IMR-90 (cell line): ENCODE measurements around the gene CALD1. TPM values are rescaled to one million over a fixed set of nuclear protein-coding genes. Genes with fewer than 3 reads are reported as not detected.

Experiments
- ATAC-seq: fragments of 200-7000 bp; cut with Tn5 transposase; 2 replicates; pipeline ENCODE4 v1.9.1; 2020; ENCODE audit warnings: low read depth, mild to moderate bottlenecking, moderate library complexity
- BruUV-seq: library from RNA; stranded (reverse); fragments of 400-500 nt; replicated peaks from 2 replicates; lab custom pipeline; 2021; lab: Mats Ljungman, UMichigan
- CTCF ChIA-PET: fragments of 300-600 bp; formaldehyde crosslinking; extraction: SDS; loops from one replicate; lab custom pipeline; 2021; ENCODE audit warnings: antibody characterized with exemption; lab: Yijun Ruan, JAX
- POLR2A ChIA-PET: fragments of 300-600 bp; sonication (Branson Sonifier 250); formaldehyde crosslinking; loops from one replicate; lab custom pipeline; 2022; ENCODE audit warnings: antibody characterized with exemption; ENCODE audit not compliant: unreplicated experiment; lab: Charles Lee
- DNase-seq: peaks from one replicate; pipeline ENCODE4 v3.0.0; 2013
- H2AFZ ChIP-seq: replicated peaks from 2 replicates; pipeline ENCODE3; 2013; ENCODE audit warnings: low read length, mild to moderate bottlenecking; ENCODE audit not compliant: poor library complexity
- H2AK5ac ChIP-seq: 2 replicates; pipeline ENCODE4 v1.6.1; 2013; ENCODE audit warnings: low read depth, low read length, inconsistent platforms
- H2AK9ac ChIP-seq: replicated peaks from 2 replicates; pipeline ENCODE3; 2013; ENCODE audit warnings: mild to moderate bottlenecking, low read depth, low read length, moderate library complexity; ENCODE audit not compliant: poor library complexity
- H2BK120ac ChIP-seq: 2 replicates; pipeline ENCODE4 v1.6.1; 2013; ENCODE audit warnings: low read depth, low read length, inconsistent platforms
- H2BK15ac ChIP-seq: 3 replicates; pipeline ENCODE4 v1.6.1; 2013; ENCODE audit warnings: low read depth, low read length, inconsistent platforms
- H2BK20ac ChIP-seq: 2 replicates; pipeline ENCODE4 v1.6.1; 2013; ENCODE audit warnings: low read depth, mild to moderate bottlenecking, inconsistent platforms, low read length, moderate library complexity
- H2BK5ac ChIP-seq: 2 replicates; pipeline ENCODE4 v1.6.1; 2013; ENCODE audit warnings: mild to moderate bottlenecking, low read depth, low read length, inconsistent platforms; ENCODE audit not compliant: poor library complexity, severe bottlenecking
- H3K14ac ChIP-seq: replicated peaks from 2 replicates; pipeline ENCODE4 v1.6.1; 2013; ENCODE audit warnings: low read depth, low read length, inconsistent platforms
- H3K18ac ChIP-seq: 2 replicates; pipeline ENCODE4 v1.6.1; 2013; ENCODE audit warnings: low read depth, low read length, control low read depth
- H3K23ac ChIP-seq: 2 replicates; pipeline ENCODE4 v1.6.1; 2013; ENCODE audit warnings: low read depth, low read length, inconsistent platforms
- H3K27ac ChIP-seq: 2 replicates; pipeline ENCODE4 v1.5.1; 2013; ENCODE audit warnings: mild to moderate bottlenecking, control low read depth, low read length; ENCODE audit not compliant: insufficient read depth
- H3K27me3 ChIP-seq: 2 replicates; pipeline ENCODE4 v1.6.1; 2013; ENCODE audit warnings: low read length; ENCODE audit not compliant: control insufficient read depth, insufficient read depth
- H3K36me3 ChIP-seq: 2 replicates; pipeline ENCODE4 v1.6.1; 2013; ENCODE audit warnings: low read length, mixed read lengths; ENCODE audit not compliant: control insufficient read depth, insufficient read depth
- H3K4ac ChIP-seq: 2 replicates; pipeline ENCODE4 v1.6.1; 2013; ENCODE audit warnings: low read depth, low read length, inconsistent platforms
- H3K4me1 ChIP-seq: 2 replicates; pipeline ENCODE4 v1.6.1; 2013; ENCODE audit warnings: low read length, mixed read lengths; ENCODE audit not compliant: control insufficient read depth, insufficient read depth
- H3K4me2 ChIP-seq: 2 replicates; pipeline ENCODE4 v1.6.1; 2013; ENCODE audit warnings: low read depth, mild to moderate bottlenecking, control low read depth, low read length, moderate library complexity
- H3K4me3 ChIP-seq: 2 replicates; pipeline ENCODE4 v1.5.1; 2013; ENCODE audit warnings: low read depth, mild to moderate bottlenecking, control low read depth, low read length, moderate library complexity; ENCODE audit not compliant: insufficient read depth
- H3K56ac ChIP-seq: 2 replicates; pipeline ENCODE4 v1.6.1; 2013; ENCODE audit warnings: low read length, inconsistent platforms; ENCODE audit not compliant: insufficient read depth; ENCODE audit errors: extremely low read depth
- H3K79me1 ChIP-seq, 2 experiments: 2 replicates each; pipeline ENCODE4 v1.6.1; 2013; ENCODE audit warnings: low read length in 2 of 2, inconsistent platforms in 1 of 2, low read depth in 1 of 2
- H3K9ac ChIP-seq: 2 replicates; pipeline ENCODE4 v1.6.1; 2013; ENCODE audit warnings: low read depth, low read length, control low read depth
- H3K9me1 ChIP-seq: 2 replicates; pipeline ENCODE4 v1.6.1; 2013; ENCODE audit warnings: low read length, inconsistent platforms; ENCODE audit not compliant: insufficient read depth
- H3K9me3 ChIP-seq: 2 replicates; pipeline ENCODE4 v1.6.1; 2013; ENCODE audit warnings: low read length; ENCODE audit not compliant: control insufficient read depth, insufficient read depth
- H4K20me1 ChIP-seq: 2 replicates; pipeline ENCODE4 v1.6.1; 2013; ENCODE audit warnings: low read length, inconsistent platforms; ENCODE audit not compliant: insufficient read depth
- H4K5ac ChIP-seq: 2 replicates; pipeline ENCODE4 v1.6.1; 2013; ENCODE audit warnings: mild to moderate bottlenecking, low read depth, low read length, control low read depth
- H4K8ac ChIP-seq, 2 experiments: 2 replicates each; pipeline ENCODE4 v1.6.1; 2013; ENCODE audit warnings: low read depth in 2 of 2, low read length in 2 of 2, control low read depth in 1 of 2, inconsistent platforms in 1 of 2
- H4K91ac ChIP-seq: 2 replicates; pipeline ENCODE4 v1.6.1; 2013; ENCODE audit warnings: low read depth, low read length, inconsistent platforms; ENCODE audit not compliant: insufficient read depth
- BHLHE40 ChIP-seq: fragments of 150-350 bp; IDR thresholded peaks from 2 replicates; pipeline ENCODE4 v1.6.1; 2016; ENCODE audit warnings: mild to moderate bottlenecking, low read depth, low read length
- CHD1 ChIP-seq: IDR thresholded peaks from 2 replicates; pipeline ENCODE4 v1.6.1; 2012; ENCODE audit warnings: low read depth, low read length, improper control_type of control experiment
- MAZ ChIP-seq: IDR thresholded peaks from 2 replicates; pipeline ENCODE4 v1.6.1; 2012; ENCODE audit warnings: low read depth, mild to moderate bottlenecking, low read length, improper control_type of control experiment, moderate library complexity, borderline replicate concordance
- MXI1 ChIP-seq: IDR thresholded peaks from 2 replicates; pipeline ENCODE4 v1.6.1; 2012; ENCODE audit warnings: low read depth, mild to moderate bottlenecking, low read length, moderate library complexity, borderline replicate concordance
- NFE2L2 ChIP-seq: fragments of 150-350 bp; IDR thresholded peaks from 2 replicates; pipeline ENCODE4 v1.6.1; 2016; ENCODE audit warnings: low read depth, mild to moderate bottlenecking, low read length
- SMC3 ChIP-seq: fragments of 150-350 bp; IDR thresholded peaks from 2 replicates; pipeline ENCODE4 v1.6.1; 2016; ENCODE audit warnings: low read depth, mild to moderate bottlenecking, antibody characterized with exemption, low read length, moderate library complexity
- WGBS, 2 experiments: methylation state at CpG; one replicate each; pipeline versions ENCODE4 v1.1.5 to v1.1.7; 2013; ENCODE audit warnings: missing lambda C conversion rate in 2 of 2; ENCODE audit not compliant: insufficient read length in 1 of 2; ENCODE audit errors: extremely low coverage in 2 of 2; 5-methylcytosine and 5-hydroxymethylcytosine counted together
- dilution Hi-C: fragments of 300-500 bp; cut with HindIII; formaldehyde crosslinking; loops from one replicate; pipeline ENCODE4 v1.14.3; 2018; ENCODE audit warnings: low sequenced_read_pairs; ENCODE audit not compliant: unreplicated experiment
- in situ Hi-C: fragments of 300-500 bp; cut with MboI; formaldehyde crosslinking; loops from 3 replicates; pipeline ENCODE4 v1.14.3; 2019; ENCODE audit warnings: low sequenced_read_pairs, inconsistent platforms, mixed read lengths
- intact Hi-C: fragments of 100-400 bp; cut with micrococcal nuclease; formaldehyde crosslinking; loops from 2 replicates; pipeline ENCODE4 v1.10.0; 2022
- polyA plus RNA-seq, 3 experiments: library from polyadenylated mRNA; depleted of rRNA; stranded (reverse); fragments of >200 nt; gene quantifications; 2 replicates each; pipeline ENCODE4 v1.2.3, GENCODE V29; 2012; ENCODE audit warnings: low replicate concordance in 1 of 3
- total RNA-seq: library from RNA; depleted of rRNA; stranded (reverse); fragments of >200 nt; gene quantifications from 2 replicates; pipeline ENCODE4 v1.2.3, GENCODE V29; 2012
- TF ChIP-seq, protein P1 (sequence below): fragments of 150-350 bp; IDR thresholded peaks from 2 replicates; pipeline ENCODE4 v1.6.1; 2017; ENCODE audit warnings: mild to moderate bottlenecking, antibody characterized with exemption, low read length, low read depth
- TF ChIP-seq, protein P2 (sequence below): fragments of 150-350 bp; IDR thresholded peaks from 2 replicates; pipeline ENCODE4 v1.6.1; 2016; ENCODE audit warnings: low read depth, mild to moderate bottlenecking, low read length, moderate library complexity, borderline replicate concordance

The CALD1 gene
- total and polyA plus RNA-seq, 2 of the 4 experiments (the other 2 are of a cell fraction) = 375 to 487 TPM

DNA sequence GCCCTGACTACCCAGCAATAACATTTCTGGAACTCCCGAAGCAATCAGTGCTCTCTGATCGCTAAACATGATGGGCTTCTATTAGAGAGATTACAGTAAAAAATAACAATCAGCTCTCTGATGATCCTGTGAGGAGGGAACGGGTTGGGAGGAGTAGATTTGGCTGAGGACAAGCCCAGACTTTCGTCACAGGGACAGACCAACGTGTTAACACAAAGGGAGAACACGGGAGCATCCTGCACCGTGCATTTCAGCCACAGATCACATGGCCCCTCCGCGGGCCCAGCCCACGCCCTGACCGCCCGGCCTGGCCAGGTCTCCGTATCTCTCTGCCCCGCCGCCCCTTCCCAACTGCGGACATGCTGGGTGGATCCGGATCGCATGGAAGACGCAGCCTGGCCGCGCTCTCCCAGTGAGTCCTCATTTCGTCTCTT, 111.8 kb downstream of the CALD1 start:
- no peaks in the 10 kb centered on the region for H3K27me3 ChIP-seq
- H2BK20ac ChIP-seq = no peak overlapping the region
- H2BK120ac ChIP-seq = peak overlapping the region; percentile 58; the same call in 1 of the 2 replicates
- H4K20me1 ChIP-seq = peaks cover 85% of the 10 kb centered on the region
- H2AK5ac ChIP-seq = no peak overlapping the region
- peak overlapping the region; percentile 36 to 62; a peak in 2 of 4 replicates for H4K8ac ChIP-seq
- dilution Hi-C loops = no loop called here
- H3K27ac ChIP-seq = peak overlapping the region; percentile 93
- ATAC-seq (peak; percentile 72), DNase-seq (peak; percentile 92)
- peaks cover 32% of the 10 kb centered on the region for H3K4me1 ChIP-seq
- peaks cover 4% of the 10 kb centered on the region; the same call in 1 of the 2 replicates for H3K9me3 ChIP-seq
- peak overlapping the region; percentile 50 for H2AK9ac ChIP-seq
- H3K23ac ChIP-seq = peak overlapping the region; percentile 2; the same call in 1 of the 2 replicates
- CTCF ChIA-PET = interaction anchor here (0.5 kb wide), 1 partner anchor 79 kb away, joined by 8 read pairs; no protein-coding TSS in a partner anchor
- 7% methylated on average over 3 of the region's 22 CpGs; no CpG with 5 or more reads in 1 of the 2 experiments for WGBS, 2 experiments
- POLR2A ChIA-PET = no interaction called here
- peak overlapping the region; percentile 83 for H2AFZ ChIP-seq
- peak overlapping the region; percentile 39 for H4K91ac ChIP-seq
- H3K9me1 ChIP-seq = peaks cover 38% of the 10 kb centered on the region
- intact Hi-C loops = loop anchor here (5.0 kb wide), 1 partner anchor 64 kb away; no protein-coding TSS in a partner anchor
- peaks cover 22% of the 10 kb centered on the region for H3K36me3 ChIP-seq
- peak overlapping the region; percentile 58 for H3K4me2 ChIP-seq
- H3K18ac ChIP-seq = peak overlapping the region; percentile 38
- H3K79me1 ChIP-seq = peaks cover 41 to 90% of the 10 kb centered on the region in 2 experiments
- BruUV-seq = no TSS peak
- H3K56ac ChIP-seq = peak overlapping the region; percentile 21; the same call in 1 of the 2 replicates
- peak overlapping the region; percentile 37; the same call in 1 of the 2 replicates for H3K14ac ChIP-seq
- in situ Hi-C loops = no loop called here
- H3K4me3 ChIP-seq = peak overlapping the region; percentile 46
- H3K4ac ChIP-seq = peak overlapping the region; percentile 66
- H3K9ac ChIP-seq = peak overlapping the region; percentile 63
- no peak overlapping the region for H2BK15ac ChIP-seq
- 0 out of 2 replicates have a peak, but pooled peaks have one; percentile 21 for TF ChIP-seq MAZ
- no peak for TF ChIP-seq SMC3
- TF ChIP-seq NFE2L2 = no peak
- no peak for TF ChIP-seq CHD1
- TF ChIP-seq MXI1 = no peak
- TF ChIP-seq, protein P1, sequence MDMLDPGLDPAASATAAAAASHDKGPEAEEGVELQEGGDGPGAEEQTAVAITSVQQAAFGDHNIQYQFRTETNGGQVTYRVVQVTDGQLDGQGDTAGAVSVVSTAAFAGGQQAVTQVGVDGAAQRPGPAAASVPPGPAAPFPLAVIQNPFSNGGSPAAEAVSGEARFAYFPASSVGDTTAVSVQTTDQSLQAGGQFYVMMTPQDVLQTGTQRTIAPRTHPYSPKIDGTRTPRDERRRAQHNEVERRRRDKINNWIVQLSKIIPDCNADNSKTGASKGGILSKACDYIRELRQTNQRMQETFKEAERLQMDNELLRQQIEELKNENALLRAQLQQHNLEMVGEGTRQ = peak; percentile 82
- peak; percentile 58; the same call in 1 of the 2 replicates for TF ChIP-seq BHLHE40
- TF ChIP-seq, protein P2, sequence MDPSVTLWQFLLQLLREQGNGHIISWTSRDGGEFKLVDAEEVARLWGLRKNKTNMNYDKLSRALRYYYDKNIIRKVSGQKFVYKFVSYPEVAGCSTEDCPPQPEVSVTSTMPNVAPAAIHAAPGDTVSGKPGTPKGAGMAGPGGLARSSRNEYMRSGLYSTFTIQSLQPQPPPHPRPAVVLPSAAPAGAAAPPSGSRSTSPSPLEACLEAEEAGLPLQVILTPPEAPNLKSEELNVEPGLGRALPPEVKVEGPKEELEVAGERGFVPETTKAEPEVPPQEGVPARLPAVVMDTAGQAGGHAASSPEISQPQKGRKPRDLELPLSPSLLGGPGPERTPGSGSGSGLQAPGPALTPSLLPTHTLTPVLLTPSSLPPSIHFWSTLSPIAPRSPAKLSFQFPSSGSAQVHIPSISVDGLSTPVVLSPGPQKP = no peak
- H4K5ac ChIP-seq = peak overlapping the region; percentile 19; the same call in 1 of the 2 replicates
- H2BK5ac ChIP-seq = peak overlapping the region; percentile 88
